Natural killer cell (primary cell): Measurements from ENCODE around the gene TFAP2A. TPM values are rescaled to one million over a fixed set of nuclear protein-coding genes. Genes with fewer than 3 reads are reported as not detected.
A peak's percentile ranks its signal among the peaks of the same experiment; 100 is the strongest.

Experiments
- ATAC-seq, 3 donors: fragments of 150-1000 bp in 2 of 3; fragments of 200-7000 bp in 1 of 3; cut with Tn5 transposase; 1 replicate in 1 of 3; 2 replicates in 2 of 3; pipeline ENCODE4 v1.10.0; 2021; ENCODE audit warnings: mild to moderate bottlenecking in 2 of 3, moderate library complexity in 2 of 3
- DNase-seq, 2 donors: peaks; one replicate each; pipeline versions ENCODE4 v3.0.0 to v3.0.0-alpha.2; 2013 to 2021; ENCODE audit warnings: mixed read lengths in 1 of 2
- H3K27ac ChIP-seq: one replicate; pipeline ENCODE4 v1.5.1; 2013; ENCODE audit warnings: mild to moderate bottlenecking, low read length
- H3K27me3 ChIP-seq: one replicate; pipeline ENCODE4 v1.6.1; 2013; ENCODE audit warnings: low read length; ENCODE audit not compliant: control insufficient read depth, insufficient read depth
- H3K36me3 ChIP-seq: one replicate; pipeline ENCODE4 v1.6.1; 2013; ENCODE audit warnings: low read length; ENCODE audit not compliant: control insufficient read depth, insufficient read depth
- H3K4me1 ChIP-seq: one replicate; pipeline ENCODE4 v1.6.1; 2013; ENCODE audit warnings: low read length; ENCODE audit not compliant: control insufficient read depth, insufficient read depth
- H3K4me3 ChIP-seq: one replicate; pipeline ENCODE4 v1.5.1; 2013; ENCODE audit warnings: low read length
- H3K9me3 ChIP-seq: one replicate; pipeline ENCODE4 v1.6.1; 2013; ENCODE audit warnings: low read length; ENCODE audit not compliant: control insufficient read depth, insufficient read depth
- H3K27ac Mint-ChIP-seq, 2 donors: one replicate each; pipeline ENCODE4 v1.8.0; 2022; ENCODE audit warnings: mild to moderate bottlenecking in 2 of 2, mixed read lengths in 2 of 2, moderate library complexity in 1 of 2
- H3K27me3 Mint-ChIP-seq, 2 donors: one replicate each; pipeline ENCODE4 v1.8.0; 2022; ENCODE audit warnings: low read depth in 2 of 2, mixed read lengths in 2 of 2
- H3K36me3 Mint-ChIP-seq: one replicate; pipeline ENCODE4 v1.8.0; 2022; ENCODE audit warnings: mixed read lengths
- H3K4me1 Mint-ChIP-seq, 2 donors: one replicate each; pipeline ENCODE4 v1.8.0; 2022; ENCODE audit warnings: mixed read lengths in 2 of 2
- H3K4me3 Mint-ChIP-seq: one replicate; pipeline ENCODE4 v1.8.0; 2022; ENCODE audit warnings: mild to moderate bottlenecking, moderate library complexity, mixed read lengths
- H3K9me3 Mint-ChIP-seq, 2 donors: one replicate each; pipeline ENCODE4 v1.8.0; 2022; ENCODE audit warnings: mixed read lengths in 2 of 2
- WGBS: methylation state at CpG from one replicate; pipeline ENCODE4 v1.1.7; 2013; ENCODE audit warnings: missing lambda C conversion rate; ENCODE audit not compliant: insufficient coverage; 5-methylcytosine and 5-hydroxymethylcytosine counted together
- intact Hi-C: fragments of 100-400 bp; cut with micrococcal nuclease; formaldehyde crosslinking; loops from one replicate; pipeline ENCODE4 v1.14.2; 2022
- total RNA-seq, 4 donors: library from RNA; stranded (reverse); fragments of 120-200 nt in 1 of 4; gene quantifications; one replicate each; pipeline versions ENCODE4 v1.2.3 to v1.2.4, GENCODE V29; 2013 to 2022
- TF ChIP-seq, protein P1 (sequence below): fragments of 200-600 bp; IDR thresholded peaks from one replicate; pipeline ENCODE4 v1.8.0; 2022; ENCODE audit warnings: antibody characterized with exemption

TFAP2A gene
- total RNA-seq, 3 donors from 2014 or later (not counting 1 experiment from before 2014, with no cell fraction given) = not detected

GRCh38 chr6:10415617-10416480, 975 bp upstream of the TFAP2A start:
- ATAC-seq (no peak), DNase-seq (no peak)
- no peak overlapping the region for H3K27ac ChIP-seq
- peaks cover 34 to 42% of the 10 kb centered on the region in 2 donors for H3K4me1 Mint-ChIP-seq
- intact Hi-C loops = no loop called here
- peak overlapping the region in 1 of 2 donors; percentile 58 for H3K27ac Mint-ChIP-seq
- peaks cover 13% of the 10 kb centered on the region for H3K36me3 Mint-ChIP-seq
- peaks cover 43% of the 10 kb centered on the region for H3K4me1 ChIP-seq
- peaks cover 73 to 74% of the 10 kb centered on the region in 2 donors for H3K27me3 Mint-ChIP-seq
- peaks cover 82% of the 10 kb centered on the region for H3K27me3 ChIP-seq
- H3K36me3 ChIP-seq = no peaks in the 10 kb centered on the region
- peaks cover 51% of the 10 kb centered on the region for H3K9me3 ChIP-seq
- TF ChIP-seq, protein P1, sequence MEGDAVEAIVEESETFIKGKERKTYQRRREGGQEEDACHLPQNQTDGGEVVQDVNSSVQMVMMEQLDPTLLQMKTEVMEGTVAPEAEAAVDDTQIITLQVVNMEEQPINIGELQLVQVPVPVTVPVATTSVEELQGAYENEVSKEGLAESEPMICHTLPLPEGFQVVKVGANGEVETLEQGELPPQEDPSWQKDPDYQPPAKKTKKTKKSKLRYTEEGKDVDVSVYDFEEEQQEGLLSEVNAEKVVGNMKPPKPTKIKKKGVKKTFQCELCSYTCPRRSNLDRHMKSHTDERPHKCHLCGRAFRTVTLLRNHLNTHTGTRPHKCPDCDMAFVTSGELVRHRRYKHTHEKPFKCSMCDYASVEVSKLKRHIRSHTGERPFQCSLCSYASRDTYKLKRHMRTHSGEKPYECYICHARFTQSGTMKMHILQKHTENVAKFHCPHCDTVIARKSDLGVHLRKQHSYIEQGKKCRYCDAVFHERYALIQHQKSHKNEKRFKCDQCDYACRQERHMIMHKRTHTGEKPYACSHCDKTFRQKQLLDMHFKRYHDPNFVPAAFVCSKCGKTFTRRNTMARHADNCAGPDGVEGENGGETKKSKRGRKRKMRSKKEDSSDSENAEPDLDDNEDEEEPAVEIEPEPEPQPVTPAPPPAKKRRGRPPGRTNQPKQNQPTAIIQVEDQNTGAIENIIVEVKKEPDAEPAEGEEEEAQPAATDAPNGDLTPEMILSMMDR = no peak
- H3K4me3 ChIP-seq = no peak overlapping the region
- H3K4me3 Mint-ChIP-seq = peak overlapping the region; percentile 41
- 13% methylated on average over 35 of the region's 36 CpGs for WGBS
- H3K9me3 Mint-ChIP-seq = peaks cover 3% of the 10 kb centered on the region in 2 donors

GRCh38 chr6:10413850-10414738, 780 bp downstream of the TFAP2A start:
- DNase-seq (no peak), ATAC-seq (no peak)
- Histone ChIP-seq H3K27ac (no peak overlapping the region), H3K4me1 (peaks cover 43% of the 10 kb centered on the region), H3K9me3 (peaks cover 58% of the 10 kb centered on the region), H3K36me3 (no peaks in the 10 kb centered on the region), H3K4me3 (no peak overlapping the region), H3K27me3 (peaks cover 83% of the 10 kb centered on the region)
- peaks cover 76 to 79% of the 10 kb centered on the region in 2 donors for H3K27me3 Mint-ChIP-seq
- H3K4me1 Mint-ChIP-seq = peaks cover 50 to 59% of the 10 kb centered on the region in 2 donors
- peaks cover 29% of the 10 kb centered on the region for H3K36me3 Mint-ChIP-seq
- 5% methylated on average over 34 of the region's 37 CpGs for WGBS
- H3K27ac Mint-ChIP-seq = peak overlapping the region in 1 of 2 donors; percentile 78
- intact Hi-C loops = no loop called here
- H3K4me3 Mint-ChIP-seq = peak overlapping the region; percentile 86
- peaks cover 0 to 6% of the 10 kb centered on the region in 2 donors for H3K9me3 Mint-ChIP-seq
- TF ChIP-seq, protein P1 = no peak

GRCh38 chr6:10413262-10413849, 1.5 kb downstream of the TFAP2A start:
- DNase-seq = no peak
- Mint-ChIP-seq H3K27me3 (peaks cover 72 to 85% of the 10 kb centered on the region in 2 donors), H3K9me3 (peaks cover 0 to 6% of the 10 kb centered on the region in 2 donors), H3K36me3 (peaks cover 34% of the 10 kb centered on the region), H3K4me3 (peak overlapping the region; percentile 86), H3K27ac (peak overlapping the region in 1 of 2 donors; percentile 78), H3K4me1 (peaks cover 50 to 59% of the 10 kb centered on the region in 2 donors)
- TF ChIP-seq, protein P1 = no peak
- H3K27me3 ChIP-seq = peaks cover 84% of the 10 kb centered on the region
- no peak overlapping the region for H3K27ac ChIP-seq
- no peak for ATAC-seq
- WGBS = 11% methylated on average over 31 of the region's 31 CpGs
- H3K9me3 ChIP-seq = peaks cover 58% of the 10 kb centered on the region
- peak overlapping the region; percentile 63 for H3K4me3 ChIP-seq
- H3K36me3 ChIP-seq = no peaks in the 10 kb centered on the region
- peaks cover 43% of the 10 kb centered on the region for H3K4me1 ChIP-seq
- intact Hi-C loops = no loop called here
